GM21717 (cell line): ENCODE data around the gene H19.

Experiments
- ATAC-seq: cut with Tn5 transposase; IDR thresholded peaks from one replicate; pipeline ENCODE4 v1.9.1; 2021; ENCODE audit warnings: mild to moderate bottlenecking, moderate library complexity; ENCODE audit not compliant: unreplicated experiment

Gene H19

GRCh38 chr11:1948389-1948788 lies 49.3 kb downstream of the H19 start:
- no peak for ATAC-seq

GRCh38 chr11:1947592-1948237 lies 49.9 kb downstream of the H19 start:
- no peak for ATAC-seq

GRCh38 chr11:1946812-1947484 lies 50.7 kb downstream of the H19 start, which contains the start of gene MRPL23:
MRPL23 (plus strand) TSS chr11:1947332; CDS start chr11:1947363, 31 bp downstream.
- ATAC-seq: no peak
